Smooth muscle cell of the pulmonary artery (primary cell): ENCODE data around the gene PYURF. TPM values are rescaled to one million over a fixed set of nuclear protein-coding genes. Genes with fewer than 3 reads are reported as not detected.

ENCODE experiments used
- total RNA-seq: library from RNA; depleted of rRNA; stranded (reverse); fragments of >200 nt; gene quantifications from 2 replicates; pipeline ENCODE4 v1.2.3, GENCODE V29; 2014

PYURF gene, protein sequence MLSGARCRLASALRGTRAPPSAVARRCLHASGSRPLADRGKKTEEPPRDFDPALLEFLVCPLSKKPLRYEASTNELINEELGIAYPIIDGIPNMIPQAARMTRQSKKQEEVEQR
- 69.9 and 78.4 TPM in 2 replicates for total RNA-seq

DNA sequence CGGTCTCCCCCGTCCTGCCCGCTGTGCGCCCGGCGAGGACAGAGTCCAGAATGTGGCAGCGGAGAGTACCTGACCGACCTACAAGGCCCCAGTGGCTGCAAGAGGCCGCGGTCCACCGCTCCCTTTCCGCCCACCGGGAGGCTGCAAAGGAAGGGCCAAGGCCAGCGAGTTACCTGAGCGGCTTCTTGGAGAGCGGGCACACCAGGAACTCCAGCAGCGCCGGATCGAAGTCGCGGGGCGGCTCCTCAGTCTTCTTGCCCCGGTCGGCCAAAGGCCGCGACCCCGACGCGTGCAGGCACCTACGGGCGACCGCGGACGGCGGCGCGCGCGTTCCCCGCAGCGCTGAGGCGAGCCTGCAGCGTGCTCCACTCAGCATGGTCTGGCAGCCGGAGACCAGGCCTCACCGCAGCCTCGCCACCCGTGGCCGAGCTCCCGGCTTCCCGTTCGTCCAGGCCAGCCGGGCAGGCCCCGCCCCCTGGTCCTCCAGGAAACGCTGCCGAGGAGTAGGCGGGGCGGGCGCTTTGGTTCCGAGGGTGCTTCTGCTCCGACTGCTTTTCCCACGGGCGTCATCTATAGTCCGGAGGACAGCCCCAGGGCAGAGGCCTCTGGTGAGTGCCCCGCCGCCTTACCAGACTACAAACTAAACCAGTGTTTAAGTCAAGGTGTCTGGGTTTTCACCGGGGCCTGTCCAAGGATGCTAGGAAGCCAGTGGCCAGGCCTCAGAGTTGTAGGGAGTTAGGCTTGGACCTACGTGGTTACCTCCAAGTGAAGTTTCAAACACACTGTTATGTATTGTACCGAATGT is at the start of gene PYURF:
Gene PYURF (minus strand): TSS at position 452 of the 805 bp plus-strand sequence. CDS start 76 bp downstream, at position 376.

Other genes starting within 250 kb of the PYURF start
- 18.9 and 19.2 TPM in 2 replicates for gene PPM1K, start 239.2 kb downstream of the PYURF start, total RNA-seq
- 8.1 and 8.7 TPM in 2 replicates for gene HERC6, start 144.9 kb downstream of the PYURF start, total RNA-seq
- 1.7 and 1.8 TPM in 2 replicates for gene HERC5, start 66.7 kb downstream of the PYURF start, total RNA-seq
- 22.0 and 24.9 TPM in 2 replicates for gene HERC3, start 68.7 kb upstream of the PYURF start, total RNA-seq
- 7.8 and 9.1 TPM in 2 replicates for gene NAP1L5, start 174.1 kb upstream of the PYURF start, total RNA-seq